Lung (tissue), 12 donors: ENCODE results near the gene ABTB1. TPM values are rescaled to one million over a fixed set of nuclear protein-coding genes. Genes with fewer than 3 reads are reported as not detected.

Experiments
- ATAC-seq: fragments of 200-7000 bp; cut with Tn5 transposase; one replicate; pipeline ENCODE4 v1.9.1; 2020; ENCODE audit warnings: moderate number of reproducible peaks; ENCODE audit not compliant: insufficient read depth, low FRiP score
- DNase-seq, 3 donors: peaks; one replicate each; pipeline ENCODE4 v3.0.0-alpha.2; 2013 to 2017
- H3K27ac ChIP-seq, 2 donors: one replicate each; pipeline ENCODE4 v1.5.1; 2013; ENCODE audit warnings: mild to moderate bottlenecking in 2 of 2, moderate library complexity in 2 of 2, control low read depth in 1 of 2, inconsistent platforms in 1 of 2, low read depth in 1 of 2, low read length in 1 of 2
- H3K27me3 ChIP-seq, 3 donors: one replicate each; pipeline ENCODE4 v1.5.1; 2013; ENCODE audit warnings: low read length in 2 of 3; ENCODE audit not compliant: control insufficient read depth in 3 of 3, insufficient read depth in 3 of 3
- H3K36me3 ChIP-seq, 4 donors: one replicate each; pipeline ENCODE4 v1.5.1; 2013; ENCODE audit warnings: low read length in 4 of 4, mild to moderate bottlenecking in 1 of 4, moderate library complexity in 1 of 4; ENCODE audit not compliant: control insufficient read depth in 4 of 4, insufficient read depth in 4 of 4
- H3K4me1 ChIP-seq, 5 donors: one replicate each; pipeline ENCODE4 v1.5.1; 2013; ENCODE audit warnings: low read length in 5 of 5, mild to moderate bottlenecking in 2 of 5, moderate library complexity in 1 of 5; ENCODE audit not compliant: control insufficient read depth in 5 of 5, insufficient read depth in 5 of 5
- H3K4me3 ChIP-seq: one replicate; pipeline ENCODE4 v1.5.1; 2013; ENCODE audit warnings: mild to moderate bottlenecking, control low read depth, moderate library complexity
- H3K9ac ChIP-seq, 2 donors: one replicate each; pipeline ENCODE4 v1.5.1; 2013; ENCODE audit warnings: low read length in 2 of 2, control low read depth in 1 of 2; ENCODE audit not compliant: insufficient read depth in 1 of 2
- H3K9me3 ChIP-seq, 4 donors: one replicate each; pipeline ENCODE4 v1.5.1; 2013; ENCODE audit warnings: low read length in 3 of 4, mild to moderate bottlenecking in 1 of 4, moderate library complexity in 1 of 4; ENCODE audit not compliant: control insufficient read depth in 4 of 4, insufficient read depth in 3 of 4
- WGBS, 2 donors: extraction: QIAGEN DNeasy Blood & Tissue Kit; methylation state at CpG; one replicate each; pipeline ENCODE4 v1.1.7; 2013; 5-methylcytosine and 5-hydroxymethylcytosine counted together
- polyA plus RNA-seq, 2 donors: library from polyadenylated mRNA; stranded (reverse); fragments of 200-250 nt; gene quantifications; one replicate each; pipeline ENCODE4 v1.2.1, GENCODE V29; 2013
- total RNA-seq, 2 donors: library from RNA; depleted of rRNA in 1 of 2; stranded (reverse); fragments of >200 nt in 1 of 2; gene quantifications; one replicate each; pipeline ENCODE4 v1.2.1, GENCODE V29; 2014 to 2021
- TF ChIP-seq, protein P1 (sequence below): IDR thresholded peaks from 2 replicates; pipeline ENCODE4 v1.5.1; 2012; ENCODE audit warnings: mild to moderate bottlenecking; ENCODE audit errors: control extremely low read depth, extremely low read depth
- donor health status: control.
- donor health status: control.
- donor health status: Bipolar disorder and iron deficiency.
- donor health status: healthy.
- donor health status: DM: yes; HTN: yes; CAD: no.

The ABTB1 gene
- total and polyA plus RNA-seq, 4 donors = 30.7 to 102 (median 48.6) TPM

GRCh38 chr3:127637546-127637945 lies 35.2 kb upstream of the ABTB1 start:
- 68 to 76% methylated on average over 3 of the region's 3 CpGs for WGBS, 2 donors
- no peaks in the 10 kb centered on the region for H3K36me3 ChIP-seq
- no peaks in the 10 kb centered on the region for H3K27me3 ChIP-seq
- no peak overlapping the region for H3K27ac ChIP-seq
- H3K9me3 ChIP-seq = no peaks in the 10 kb centered on the region
- H3K4me3 ChIP-seq = no peak overlapping the region
- DNase-seq = no peak
- no peak overlapping the region for H3K9ac ChIP-seq
- TF ChIP-seq, protein P1, sequence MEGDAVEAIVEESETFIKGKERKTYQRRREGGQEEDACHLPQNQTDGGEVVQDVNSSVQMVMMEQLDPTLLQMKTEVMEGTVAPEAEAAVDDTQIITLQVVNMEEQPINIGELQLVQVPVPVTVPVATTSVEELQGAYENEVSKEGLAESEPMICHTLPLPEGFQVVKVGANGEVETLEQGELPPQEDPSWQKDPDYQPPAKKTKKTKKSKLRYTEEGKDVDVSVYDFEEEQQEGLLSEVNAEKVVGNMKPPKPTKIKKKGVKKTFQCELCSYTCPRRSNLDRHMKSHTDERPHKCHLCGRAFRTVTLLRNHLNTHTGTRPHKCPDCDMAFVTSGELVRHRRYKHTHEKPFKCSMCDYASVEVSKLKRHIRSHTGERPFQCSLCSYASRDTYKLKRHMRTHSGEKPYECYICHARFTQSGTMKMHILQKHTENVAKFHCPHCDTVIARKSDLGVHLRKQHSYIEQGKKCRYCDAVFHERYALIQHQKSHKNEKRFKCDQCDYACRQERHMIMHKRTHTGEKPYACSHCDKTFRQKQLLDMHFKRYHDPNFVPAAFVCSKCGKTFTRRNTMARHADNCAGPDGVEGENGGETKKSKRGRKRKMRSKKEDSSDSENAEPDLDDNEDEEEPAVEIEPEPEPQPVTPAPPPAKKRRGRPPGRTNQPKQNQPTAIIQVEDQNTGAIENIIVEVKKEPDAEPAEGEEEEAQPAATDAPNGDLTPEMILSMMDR = no peak
- no peak for ATAC-seq
- H3K4me1 ChIP-seq = peaks cover 0 to 4% (median 2%) of the 10 kb centered on the region in 5 donors

GRCh38 chr3:127637971-127638370 lies 34.8 kb upstream of the ABTB1 start:
- Histone ChIP-seq H3K9ac (no peak overlapping the region), H3K4me1 (no peaks in the 10 kb centered on the region), H3K27me3 (no peaks in the 10 kb centered on the region), H3K36me3 (no peaks in the 10 kb centered on the region), H3K4me3 (no peak overlapping the region), H3K27ac (no peak overlapping the region), H3K9me3 (no peaks in the 10 kb centered on the region)
- no peak for DNase-seq
- ATAC-seq = no peak
- TF ChIP-seq, protein P1 = no peak

DNA sequence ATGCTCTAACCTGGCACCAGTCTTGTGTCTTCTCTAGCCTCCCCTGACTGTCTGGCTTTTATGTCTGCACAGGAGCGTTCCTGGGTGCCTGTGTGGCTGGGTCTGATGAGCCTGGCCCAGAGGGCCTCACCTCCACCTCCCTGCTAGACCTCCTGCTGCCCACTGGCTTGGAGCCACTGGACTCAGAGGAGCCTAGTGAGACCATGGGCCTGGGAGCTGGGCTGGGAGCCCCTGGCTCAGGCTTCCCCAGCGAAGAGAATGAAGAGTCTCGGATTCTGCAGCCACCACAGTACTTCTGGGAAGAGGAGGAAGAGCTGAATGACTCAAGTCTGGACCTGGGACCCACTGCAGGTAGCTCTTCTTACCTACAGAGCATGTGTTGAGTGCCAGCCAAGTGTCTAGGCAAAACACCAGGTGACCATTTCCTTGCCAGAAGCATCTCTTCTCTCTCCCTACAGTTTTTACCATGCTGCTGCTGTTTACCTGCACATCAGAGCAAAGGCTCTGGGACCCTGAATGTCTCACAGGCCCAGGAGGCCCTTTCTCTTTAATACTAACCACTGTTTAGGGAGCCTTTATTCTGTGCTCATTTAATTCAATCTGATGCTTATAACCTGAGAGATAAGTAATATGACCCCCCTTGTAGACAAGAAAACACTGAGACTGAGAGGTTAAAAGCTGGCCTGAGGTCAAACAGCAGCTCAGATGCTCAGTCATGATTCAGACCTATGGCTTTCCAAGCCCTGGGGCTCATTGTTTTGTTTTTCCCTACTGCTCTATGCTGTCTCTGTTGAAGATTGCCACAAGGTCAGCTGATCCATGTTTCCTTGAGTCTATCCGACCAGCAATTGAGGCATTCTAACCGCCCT lies 33.3 kb upstream of the ABTB1 start:
- 92 to 95% methylated on average over 5 of the region's 5 CpGs for WGBS, 2 donors
- H3K27ac ChIP-seq = no peak overlapping the region
- H3K27me3 ChIP-seq = no peaks in the 10 kb centered on the region
- H3K4me1 ChIP-seq = no peaks in the 10 kb centered on the region
- DNase-seq = no peak
- ATAC-seq = no peak
- no peak overlapping the region for H3K9ac ChIP-seq
- no peak overlapping the region for H3K4me3 ChIP-seq
- TF ChIP-seq, protein P1 = no peak
- no peaks in the 10 kb centered on the region for H3K9me3 ChIP-seq
- H3K36me3 ChIP-seq = no peaks in the 10 kb centered on the region

- DNase-seq = no peak
- WGBS, 2 donors = 97 to 98% methylated on average over 3 of the region's 3 CpGs
These were observed 32.8 kb upstream of the ABTB1 start for GRCh38 chr3:127640042-127640355.

More at GRCh38 chr3:127640042-127640355, 32.8 kb upstream of the ABTB1 start:
- Histone ChIP-seq H3K9ac (no peak overlapping the region), H3K4me3 (no peak overlapping the region), H3K9me3 (no peaks in the 10 kb centered on the region), H3K27ac (no peak overlapping the region), H3K27me3 (no peaks in the 10 kb centered on the region), H3K4me1 (no peaks in the 10 kb centered on the region), H3K36me3 (no peaks in the 10 kb centered on the region)
- no peak for ATAC-seq
- TF ChIP-seq, protein P1 = no peak
